IMR-90 (cell line): ENCODE measurements around the gene ZNF3. TPM values are rescaled to one million over a fixed set of nuclear protein-coding genes. Genes with fewer than 3 reads are reported as not detected.

ENCODE experiments used
- ATAC-seq: fragments of 200-7000 bp; cut with Tn5 transposase; 2 replicates; pipeline ENCODE4 v1.9.1; 2020; ENCODE audit warnings: low read depth, mild to moderate bottlenecking, moderate library complexity
- BruUV-seq: library from RNA; stranded (reverse); fragments of 400-500 nt; replicated peaks from 2 replicates; lab custom pipeline; 2021; lab: Mats Ljungman, UMichigan
- CTCF ChIA-PET: fragments of 300-600 bp; formaldehyde crosslinking; extraction: SDS; loops from one replicate; lab custom pipeline; 2021; ENCODE audit warnings: antibody characterized with exemption; lab: Yijun Ruan, JAX
- POLR2A ChIA-PET: fragments of 300-600 bp; sonication (Branson Sonifier 250); formaldehyde crosslinking; loops from one replicate; lab custom pipeline; 2022; ENCODE audit warnings: antibody characterized with exemption; ENCODE audit not compliant: unreplicated experiment; lab: Charles Lee
- DNase-seq: peaks from one replicate; pipeline ENCODE4 v3.0.0; 2013
- H2AFZ ChIP-seq: replicated peaks from 2 replicates; pipeline ENCODE3; 2013; ENCODE audit warnings: low read length, mild to moderate bottlenecking; ENCODE audit not compliant: poor library complexity
- H2AK5ac ChIP-seq: 2 replicates; pipeline ENCODE4 v1.6.1; 2013; ENCODE audit warnings: low read depth, low read length, inconsistent platforms
- H2AK9ac ChIP-seq: replicated peaks from 2 replicates; pipeline ENCODE3; 2013; ENCODE audit warnings: mild to moderate bottlenecking, low read depth, low read length, moderate library complexity; ENCODE audit not compliant: poor library complexity
- H2BK120ac ChIP-seq: 2 replicates; pipeline ENCODE4 v1.6.1; 2013; ENCODE audit warnings: low read depth, low read length, inconsistent platforms
- H2BK15ac ChIP-seq: 3 replicates; pipeline ENCODE4 v1.6.1; 2013; ENCODE audit warnings: low read depth, low read length, inconsistent platforms
- H2BK20ac ChIP-seq: 2 replicates; pipeline ENCODE4 v1.6.1; 2013; ENCODE audit warnings: low read depth, mild to moderate bottlenecking, inconsistent platforms, low read length, moderate library complexity
- H2BK5ac ChIP-seq: 2 replicates; pipeline ENCODE4 v1.6.1; 2013; ENCODE audit warnings: mild to moderate bottlenecking, low read depth, low read length, inconsistent platforms; ENCODE audit not compliant: poor library complexity, severe bottlenecking
- H3K14ac ChIP-seq: replicated peaks from 2 replicates; pipeline ENCODE4 v1.6.1; 2013; ENCODE audit warnings: low read depth, low read length, inconsistent platforms
- H3K18ac ChIP-seq: 2 replicates; pipeline ENCODE4 v1.6.1; 2013; ENCODE audit warnings: low read depth, low read length, control low read depth
- H3K23ac ChIP-seq: 2 replicates; pipeline ENCODE4 v1.6.1; 2013; ENCODE audit warnings: low read depth, low read length, inconsistent platforms
- H3K27ac ChIP-seq: 2 replicates; pipeline ENCODE4 v1.5.1; 2013; ENCODE audit warnings: mild to moderate bottlenecking, control low read depth, low read length; ENCODE audit not compliant: insufficient read depth
- H3K27me3 ChIP-seq: 2 replicates; pipeline ENCODE4 v1.6.1; 2013; ENCODE audit warnings: low read length; ENCODE audit not compliant: control insufficient read depth, insufficient read depth
- H3K36me3 ChIP-seq: 2 replicates; pipeline ENCODE4 v1.6.1; 2013; ENCODE audit warnings: low read length, mixed read lengths; ENCODE audit not compliant: control insufficient read depth, insufficient read depth
- H3K4ac ChIP-seq: 2 replicates; pipeline ENCODE4 v1.6.1; 2013; ENCODE audit warnings: low read depth, low read length, inconsistent platforms
- H3K4me1 ChIP-seq: 2 replicates; pipeline ENCODE4 v1.6.1; 2013; ENCODE audit warnings: low read length, mixed read lengths; ENCODE audit not compliant: control insufficient read depth, insufficient read depth
- H3K4me2 ChIP-seq: 2 replicates; pipeline ENCODE4 v1.6.1; 2013; ENCODE audit warnings: low read depth, mild to moderate bottlenecking, control low read depth, low read length, moderate library complexity
- H3K4me3 ChIP-seq: 2 replicates; pipeline ENCODE4 v1.5.1; 2013; ENCODE audit warnings: low read depth, mild to moderate bottlenecking, control low read depth, low read length, moderate library complexity; ENCODE audit not compliant: insufficient read depth
- H3K56ac ChIP-seq: 2 replicates; pipeline ENCODE4 v1.6.1; 2013; ENCODE audit warnings: low read length, inconsistent platforms; ENCODE audit not compliant: insufficient read depth; ENCODE audit errors: extremely low read depth
- H3K79me1 ChIP-seq, 2 experiments: 2 replicates each; pipeline ENCODE4 v1.6.1; 2013; ENCODE audit warnings: low read length in 2 of 2, inconsistent platforms in 1 of 2, low read depth in 1 of 2
- H3K9ac ChIP-seq: 2 replicates; pipeline ENCODE4 v1.6.1; 2013; ENCODE audit warnings: low read depth, low read length, control low read depth
- H3K9me1 ChIP-seq: 2 replicates; pipeline ENCODE4 v1.6.1; 2013; ENCODE audit warnings: low read length, inconsistent platforms; ENCODE audit not compliant: insufficient read depth
- H3K9me3 ChIP-seq: 2 replicates; pipeline ENCODE4 v1.6.1; 2013; ENCODE audit warnings: low read length; ENCODE audit not compliant: control insufficient read depth, insufficient read depth
- H4K20me1 ChIP-seq: 2 replicates; pipeline ENCODE4 v1.6.1; 2013; ENCODE audit warnings: low read length, inconsistent platforms; ENCODE audit not compliant: insufficient read depth
- H4K5ac ChIP-seq: 2 replicates; pipeline ENCODE4 v1.6.1; 2013; ENCODE audit warnings: mild to moderate bottlenecking, low read depth, low read length, control low read depth
- H4K8ac ChIP-seq, 2 experiments: 2 replicates each; pipeline ENCODE4 v1.6.1; 2013; ENCODE audit warnings: low read depth in 2 of 2, low read length in 2 of 2, control low read depth in 1 of 2, inconsistent platforms in 1 of 2
- H4K91ac ChIP-seq: 2 replicates; pipeline ENCODE4 v1.6.1; 2013; ENCODE audit warnings: low read depth, low read length, inconsistent platforms; ENCODE audit not compliant: insufficient read depth
- BHLHE40 ChIP-seq: fragments of 150-350 bp; IDR thresholded peaks from 2 replicates; pipeline ENCODE4 v1.6.1; 2016; ENCODE audit warnings: mild to moderate bottlenecking, low read depth, low read length
- CEBPB ChIP-seq: IDR thresholded peaks from 2 replicates; pipeline ENCODE4 v1.6.1; 2012; ENCODE audit warnings: low read depth, low read length, improper control_type of control experiment
- CHD1 ChIP-seq: IDR thresholded peaks from 2 replicates; pipeline ENCODE4 v1.6.1; 2012; ENCODE audit warnings: low read depth, low read length, improper control_type of control experiment
- CTCF ChIP-seq: conservative IDR thresholded peaks from 2 replicates; pipeline ENCODE4 v1.5.1; 2012; ENCODE audit warnings: mild to moderate bottlenecking, low read depth, low read length, improper control_type of control experiment
- FOS ChIP-seq: fragments of 150-350 bp; IDR thresholded peaks from 2 replicates; pipeline ENCODE4 v1.6.1; 2016; ENCODE audit warnings: low read depth, low read length
- MAFK ChIP-seq: IDR thresholded peaks from 2 replicates; pipeline ENCODE4 v1.6.1; 2012; ENCODE audit warnings: low read depth, low read length, improper control_type of control experiment
- MAZ ChIP-seq: IDR thresholded peaks from 2 replicates; pipeline ENCODE4 v1.6.1; 2012; ENCODE audit warnings: low read depth, mild to moderate bottlenecking, low read length, improper control_type of control experiment, moderate library complexity, borderline replicate concordance
- NFE2L2 ChIP-seq: fragments of 150-350 bp; IDR thresholded peaks from 2 replicates; pipeline ENCODE4 v1.6.1; 2016; ENCODE audit warnings: low read depth, mild to moderate bottlenecking, low read length
- POLR2A ChIP-seq: IDR thresholded peaks from 2 replicates; pipeline ENCODE4 v1.6.1; 2012; ENCODE audit warnings: mild to moderate bottlenecking, low read depth, low read length
- RAD21 ChIP-seq: IDR thresholded peaks from 2 replicates; pipeline ENCODE4 v1.6.1; 2012; ENCODE audit warnings: low read length, improper control_type of control experiment
- RCOR1 ChIP-seq: IDR thresholded peaks from 2 replicates; pipeline ENCODE4 v1.6.1; 2012; ENCODE audit warnings: mild to moderate bottlenecking, low read length, improper control_type of control experiment; ENCODE audit not compliant: insufficient replicate concordance
- RFX5 ChIP-seq: IDR thresholded peaks from 2 replicates; pipeline ENCODE4 v1.8.0; 2012; ENCODE audit warnings: low read depth, mild to moderate bottlenecking, low read length, moderate library complexity
- SMC3 ChIP-seq: fragments of 150-350 bp; IDR thresholded peaks from 2 replicates; pipeline ENCODE4 v1.6.1; 2016; ENCODE audit warnings: low read depth, mild to moderate bottlenecking, antibody characterized with exemption, low read length, moderate library complexity
- WGBS, 2 experiments: methylation state at CpG; one replicate each; pipeline versions ENCODE4 v1.1.5 to v1.1.7; 2013; ENCODE audit warnings: missing lambda C conversion rate in 2 of 2; ENCODE audit not compliant: insufficient read length in 1 of 2; ENCODE audit errors: extremely low coverage in 2 of 2; 5-methylcytosine and 5-hydroxymethylcytosine counted together
- dilution Hi-C: fragments of 300-500 bp; cut with HindIII; formaldehyde crosslinking; loops from one replicate; pipeline ENCODE4 v1.14.3; 2018; ENCODE audit warnings: low sequenced_read_pairs; ENCODE audit not compliant: unreplicated experiment
- in situ Hi-C: fragments of 300-500 bp; cut with MboI; formaldehyde crosslinking; loops from 3 replicates; pipeline ENCODE4 v1.14.3; 2019; ENCODE audit warnings: low sequenced_read_pairs, inconsistent platforms, mixed read lengths
- intact Hi-C: fragments of 100-400 bp; cut with micrococcal nuclease; formaldehyde crosslinking; loops from 2 replicates; pipeline ENCODE4 v1.10.0; 2022
- polyA plus RNA-seq, 3 experiments: library from polyadenylated mRNA; depleted of rRNA; stranded (reverse); fragments of >200 nt; gene quantifications; 2 replicates each; pipeline ENCODE4 v1.2.3, GENCODE V29; 2012; ENCODE audit warnings: low replicate concordance in 1 of 3
- total RNA-seq: library from RNA; depleted of rRNA; stranded (reverse); fragments of >200 nt; gene quantifications from 2 replicates; pipeline ENCODE4 v1.2.3, GENCODE V29; 2012
- TF ChIP-seq, protein P1 (sequence below): fragments of 150-350 bp; IDR thresholded peaks from 2 replicates; pipeline ENCODE4 v1.6.1; 2017; ENCODE audit warnings: mild to moderate bottlenecking, antibody characterized with exemption, low read length, low read depth
- TF ChIP-seq, protein P2 (sequence below): fragments of 150-350 bp; IDR thresholded peaks from 2 replicates; pipeline ENCODE4 v1.6.1; 2016; ENCODE audit warnings: low read depth, mild to moderate bottlenecking, low read length, moderate library complexity, borderline replicate concordance

Gene ZNF3
- total and polyA plus RNA-seq, 2 of the 4 experiments (the other 2 are of a cell fraction), result 24.8 to 30.8 TPM

- Histone ChIP-seq H3K9me1 (no peaks in the 10 kb centered on the region), H3K9ac (no peak overlapping the region), H3K36me3 (peaks cover 4% of the 10 kb centered on the region; the same call in 1 of the 2 replicates), H3K4ac (no peak overlapping the region), H3K4me1 (peaks cover 4% of the 10 kb centered on the region; the same call in 1 of the 2 replicates), H2BK120ac (no peak overlapping the region), H4K8ac (no peak overlapping the region), H4K5ac (no peak overlapping the region), H4K20me1 (peaks cover 3% of the 10 kb centered on the region; the same call in 1 of the 2 replicates), H2AK9ac (no peak overlapping the region), H3K56ac (no peak overlapping the region), H3K9me3 (no peaks in the 10 kb centered on the region), H2AK5ac (no peak overlapping the region), H3K27me3 (no peaks in the 10 kb centered on the region), H3K4me2 (no peak overlapping the region), H4K91ac (no peak overlapping the region), H3K27ac (no peak overlapping the region), H3K79me1 (peaks cover 12 to 33% of the 10 kb centered on the region in 2 experiments), H2BK15ac (no peak overlapping the region), H3K18ac (no peak overlapping the region), H3K14ac (no peak overlapping the region), H2BK20ac (no peak overlapping the region), H2BK5ac (no peak overlapping the region), H2AFZ (no peak overlapping the region), H3K4me3 (no peak overlapping the region), H3K23ac (no peak overlapping the region)
- CTCF ChIA-PET, result interaction anchor here (1.2 to 1.3 kb wide), 2 partner anchors 57 to 138 kb away, joined by 6 to 7 read pairs; no protein-coding TSS in a partner anchor
- POLR2A ChIA-PET, result no interaction called here
- 100% methylated on average over 1 of the region's 3 CpGs; no CpG with 5 or more reads in 1 of the 2 experiments for WGBS, 2 experiments
- DNase-seq (no peak), ATAC-seq (no peak)
- BruUV-seq, result no TSS peak
- no peak for TF ChIP-seq RCOR1
- TF ChIP-seq FOS, result no peak
- TF ChIP-seq SMC3, result no peak
- TF ChIP-seq CHD1, result no peak
- no peak for TF ChIP-seq CEBPB
- TF ChIP-seq, protein P1, sequence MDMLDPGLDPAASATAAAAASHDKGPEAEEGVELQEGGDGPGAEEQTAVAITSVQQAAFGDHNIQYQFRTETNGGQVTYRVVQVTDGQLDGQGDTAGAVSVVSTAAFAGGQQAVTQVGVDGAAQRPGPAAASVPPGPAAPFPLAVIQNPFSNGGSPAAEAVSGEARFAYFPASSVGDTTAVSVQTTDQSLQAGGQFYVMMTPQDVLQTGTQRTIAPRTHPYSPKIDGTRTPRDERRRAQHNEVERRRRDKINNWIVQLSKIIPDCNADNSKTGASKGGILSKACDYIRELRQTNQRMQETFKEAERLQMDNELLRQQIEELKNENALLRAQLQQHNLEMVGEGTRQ, result no peak
- no peak for TF ChIP-seq RFX5
- no peak for TF ChIP-seq NFE2L2
- TF ChIP-seq MAZ, result no peak
- TF ChIP-seq BHLHE40, result no peak
- no peak for TF ChIP-seq CTCF
- no peak for TF ChIP-seq RAD21
- TF ChIP-seq MAFK, result no peak
- no peak for TF ChIP-seq POLR2A
- TF ChIP-seq, protein P2, sequence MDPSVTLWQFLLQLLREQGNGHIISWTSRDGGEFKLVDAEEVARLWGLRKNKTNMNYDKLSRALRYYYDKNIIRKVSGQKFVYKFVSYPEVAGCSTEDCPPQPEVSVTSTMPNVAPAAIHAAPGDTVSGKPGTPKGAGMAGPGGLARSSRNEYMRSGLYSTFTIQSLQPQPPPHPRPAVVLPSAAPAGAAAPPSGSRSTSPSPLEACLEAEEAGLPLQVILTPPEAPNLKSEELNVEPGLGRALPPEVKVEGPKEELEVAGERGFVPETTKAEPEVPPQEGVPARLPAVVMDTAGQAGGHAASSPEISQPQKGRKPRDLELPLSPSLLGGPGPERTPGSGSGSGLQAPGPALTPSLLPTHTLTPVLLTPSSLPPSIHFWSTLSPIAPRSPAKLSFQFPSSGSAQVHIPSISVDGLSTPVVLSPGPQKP, result no peak
- dilution Hi-C loops (no loop called here), in situ Hi-C loops (loop anchor here (5.0 to 10.0 kb wide), 2 partner anchors 59 to 137 kb away; partner anchors contain the start of gene TRIM4), intact Hi-C loops (loop anchor here (10.0 kb wide), 1 partner anchor 127 kb away; the partner anchor contains the start of gene GJC3)
Observed at GRCh38 chr7:100051611-100052010, 29.9 kb downstream of the ZNF3 start.
